Common myeloid progenitor, CD34-positive (primary cell): ENCODE results near the gene PCSK1N.
"Not testable (repeated sequence)": the region's sequence is repeated elsewhere in the genome, so short reads cannot be mapped to it uniquely, and the experiment has no call there.

Experiments used
- CTCF ChIA-PET: fragments of 350-600 bp; sonication (Branson Sonifier 250); formaldehyde crosslinking; loops from one replicate; lab custom pipeline; 2021; ENCODE audit warnings: antibody characterized with exemption; lab: Charles Lee
- POLR2A ChIA-PET: fragments of 350-600 bp; sonication (Branson Sonifier 250); formaldehyde crosslinking; loops from one replicate; lab custom pipeline; 2021; ENCODE audit warnings: antibody characterized with exemption; lab: Charles Lee
- DNase-seq, 3 donors: peaks; one replicate each; pipeline versions ENCODE4 v3.0.0 to v3.0.0-alpha.2; 2013
- H3K27ac ChIP-seq, 2 experiments: 1 replicate in 1 of 2; 2 replicates in 1 of 2; pipeline ENCODE4 v1.7.0; 2013; ENCODE audit warnings: inconsistent platforms in 2 of 2, low read length in 2 of 2, mild to moderate bottlenecking in 2 of 2, low read depth in 1 of 2, moderate library complexity in 1 of 2; ENCODE audit not compliant: severe bottlenecking in 2 of 2, insufficient read depth in 1 of 2, poor library complexity in 1 of 2
- H3K27me3 ChIP-seq, 5 experiments: replicated peaks in 2 of 5; 1 replicate in 3 of 5; 2 replicates in 2 of 5; pipeline versions ENCODE4 v1.6.1 to v1.7.0; 2013; ENCODE audit warnings: low read length in 4 of 5, mild to moderate bottlenecking in 2 of 5, moderate library complexity in 2 of 5, inconsistent platforms in 1 of 5; ENCODE audit not compliant: insufficient read depth in 5 of 5, control insufficient read depth in 4 of 5
- H3K36me3 ChIP-seq, 4 experiments: 1 replicate in 2 of 4; 2 replicates in 2 of 4; pipeline versions ENCODE4 v1.6.1 to v1.7.0; 2013; ENCODE audit warnings: low read length in 3 of 4, control low read depth in 1 of 4, mild to moderate bottlenecking in 1 of 4; ENCODE audit not compliant: control insufficient read depth in 4 of 4, insufficient read depth in 4 of 4
- H3K4me1 ChIP-seq, 4 experiments: 1 replicate in 3 of 4; 2 replicates in 1 of 4; pipeline versions ENCODE4 v1.6.1 to v1.7.1; 2013; ENCODE audit warnings: low read length in 3 of 4, mild to moderate bottlenecking in 3 of 4, control low read depth in 1 of 4, inconsistent platforms in 1 of 4, moderate library complexity in 1 of 4; ENCODE audit not compliant: control insufficient read depth in 4 of 4, insufficient read depth in 4 of 4; ENCODE audit errors: control extremely low read depth in 1 of 4
- H3K4me3 ChIP-seq, 7 experiments: 1 replicate in 4 of 7; 2 replicates in 3 of 7; pipeline versions ENCODE4 v1.5.1 to v1.7.0; 2013; ENCODE audit warnings: mild to moderate bottlenecking in 7 of 7, low read length in 6 of 7, moderate library complexity in 6 of 7, inconsistent platforms in 2 of 7, low read depth in 2 of 7, control low read depth in 1 of 7; ENCODE audit not compliant: insufficient read depth in 4 of 7, control insufficient read depth in 1 of 7; ENCODE audit errors: extremely low read depth in 1 of 7
- H3K9me3 ChIP-seq, 5 experiments: 1 replicate in 4 of 5; 2 replicates in 1 of 5; pipeline versions ENCODE4 v1.6.1 to v1.7.1; 2013; ENCODE audit warnings: low read length in 4 of 5, mild to moderate bottlenecking in 2 of 5, inconsistent platforms in 1 of 5, low read depth in 1 of 5, moderate library complexity in 1 of 5; ENCODE audit not compliant: control insufficient read depth in 4 of 5, insufficient read depth in 2 of 5; ENCODE audit errors: control extremely low read depth in 1 of 5
- WGBS: methylation state at CpG from one replicate; pipeline ENCODE4 v1.1.5; 2013; ENCODE audit not compliant: insufficient coverage; 5-methylcytosine and 5-hydroxymethylcytosine counted together

The PCSK1N gene

DNA sequence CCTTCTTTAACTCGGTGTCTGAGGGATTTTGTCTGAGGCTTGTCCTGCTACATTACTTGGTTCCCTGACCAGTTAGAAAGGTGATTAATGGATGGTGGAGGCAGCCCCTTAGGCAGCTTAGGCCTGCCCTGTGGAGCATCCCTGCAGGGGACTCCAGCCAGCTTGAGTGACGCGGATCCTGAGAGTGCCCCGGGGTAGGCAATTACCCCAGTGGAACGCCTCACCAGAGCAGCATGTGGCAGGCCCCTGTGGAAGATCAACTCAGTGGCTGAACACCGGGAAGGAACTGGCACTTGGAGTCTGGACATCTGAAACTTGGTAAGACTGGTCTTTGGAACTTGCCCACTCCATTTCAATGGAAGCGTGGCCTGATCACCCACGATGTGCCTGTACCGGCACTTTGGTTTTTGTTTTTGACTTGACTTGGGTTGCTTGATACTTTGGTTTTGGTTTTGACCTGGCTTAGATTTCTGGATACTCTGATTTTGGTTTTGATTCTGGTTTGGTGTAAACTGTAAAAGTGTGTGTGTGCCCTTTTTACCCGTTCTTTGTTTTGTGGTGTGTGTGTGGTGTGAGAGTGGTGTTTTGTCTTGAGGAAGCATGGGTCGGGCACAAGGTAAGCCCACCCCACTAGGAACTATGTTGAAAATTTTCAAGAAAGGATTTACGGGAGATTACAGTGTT, 18.9 kb upstream of the PCSK1N start:
- DNase-seq, H3K27me3 ChIP-seq, H3K9me3 ChIP-seq, POLR2A ChIA-PET, H3K36me3 ChIP-seq, H3K27ac ChIP-seq, H3K4me3 ChIP-seq, H3K4me1 ChIP-seq, CTCF ChIA-PET: not testable (repeated sequence)
- WGBS, result 92% methylated on average over 9 of the region's 12 CpGs

DNA sequence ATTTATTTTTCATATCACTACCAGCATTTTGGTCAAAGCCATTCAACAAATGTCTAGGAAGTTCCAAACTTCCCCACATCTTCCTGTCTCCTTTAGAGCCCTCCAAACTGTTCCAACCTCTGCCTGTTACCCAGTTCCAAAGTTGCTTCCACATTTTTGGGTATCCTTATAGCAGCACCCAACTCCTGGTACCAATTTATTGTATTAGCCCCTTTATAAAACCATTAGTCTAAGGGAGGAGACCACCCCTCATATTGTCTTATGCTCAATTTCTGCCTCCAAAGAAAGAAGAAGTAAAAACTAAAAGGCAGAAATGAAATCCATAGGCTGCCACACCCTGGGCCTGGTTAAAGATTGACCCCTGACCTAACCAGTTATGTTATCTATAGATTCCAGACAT, 18.1 kb upstream of the PCSK1N start:
- CTCF ChIA-PET, POLR2A ChIA-PET, H3K27ac ChIP-seq, H3K27me3 ChIP-seq, H3K4me3 ChIP-seq, DNase-seq, H3K36me3 ChIP-seq, H3K9me3 ChIP-seq, H3K4me1 ChIP-seq: not testable (repeated sequence)

DNA sequence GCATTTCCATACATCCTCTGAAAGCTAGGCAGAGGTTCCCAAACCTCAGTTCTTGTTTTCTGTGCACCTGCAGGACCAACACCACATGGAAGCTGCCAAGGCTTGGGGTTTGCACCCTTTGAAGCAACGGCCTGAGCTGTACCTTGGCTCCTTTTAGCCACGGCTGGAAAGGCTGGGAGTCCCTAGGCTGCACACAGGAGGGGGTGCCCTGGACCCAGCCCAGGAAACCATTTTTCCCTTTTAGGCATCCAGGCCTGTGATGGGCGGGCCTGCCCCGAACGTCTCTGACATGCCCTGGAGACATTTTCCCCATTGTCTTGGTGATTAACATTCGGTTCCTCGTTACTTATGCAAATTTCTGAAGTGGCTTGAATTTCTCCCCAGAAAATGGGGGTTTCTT, 17.4 kb upstream of the PCSK1N start:
- 81% methylated on average over 7 of the region's 7 CpGs for WGBS
- POLR2A ChIA-PET, result no interaction called here

DNA sequence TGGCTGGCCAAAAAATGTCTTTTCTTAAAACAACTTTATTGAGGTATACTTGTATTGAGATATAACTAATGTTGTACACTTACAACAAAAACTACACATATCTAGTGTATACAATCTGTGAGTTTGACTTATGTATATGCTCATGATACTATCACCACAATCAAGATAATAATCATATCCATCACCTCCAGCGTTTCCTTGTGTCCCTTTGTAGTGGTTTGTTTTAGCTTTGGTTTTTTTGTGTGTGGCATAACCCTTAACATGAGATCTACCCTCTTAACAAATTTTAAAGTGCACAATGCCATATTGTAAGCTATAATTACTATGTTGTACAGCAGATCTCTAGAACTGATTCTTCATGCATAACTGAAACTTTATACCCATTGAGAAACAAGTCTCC, 13.4 kb upstream of the PCSK1N start:
- no peak overlapping the region for H3K27ac ChIP-seq
- no CpG with 5 or more reads among the region's 1 CpG for WGBS
- H3K36me3 ChIP-seq, result no peaks in the 10 kb centered on the region
- H3K27me3 ChIP-seq, result peaks cover 0 to 2% (median 0%) of the 10 kb centered on the region in 5 experiments
- no peak overlapping the region for H3K4me3 ChIP-seq
- ChIA-PET POLR2A (no interaction called here), CTCF (interaction anchor here (1.0 kb wide), 1 partner anchor 14 kb away, joined by 3 read pairs; no protein-coding TSS in a partner anchor)
- no peak for DNase-seq
- peaks cover 0 to 2% (median 0%) of the 10 kb centered on the region in 5 experiments for H3K9me3 ChIP-seq
- H3K4me1 ChIP-seq, result no peaks in the 10 kb centered on the region

More for the DNA sequence above, 17.4 kb upstream of the PCSK1N start:
- Histone ChIP-seq H3K4me3 (no peak overlapping the region), H3K4me1 (no peaks in the 10 kb centered on the region), H3K36me3 (no peaks in the 10 kb centered on the region), H3K27me3 (no peaks in the 10 kb centered on the region), H3K27ac (no peak overlapping the region), H3K9me3 (peaks cover 0 to 2% (median 0%) of the 10 kb centered on the region in 5 experiments)
- CTCF ChIA-PET, result no interaction called here
- no peak for DNase-seq

DNA sequence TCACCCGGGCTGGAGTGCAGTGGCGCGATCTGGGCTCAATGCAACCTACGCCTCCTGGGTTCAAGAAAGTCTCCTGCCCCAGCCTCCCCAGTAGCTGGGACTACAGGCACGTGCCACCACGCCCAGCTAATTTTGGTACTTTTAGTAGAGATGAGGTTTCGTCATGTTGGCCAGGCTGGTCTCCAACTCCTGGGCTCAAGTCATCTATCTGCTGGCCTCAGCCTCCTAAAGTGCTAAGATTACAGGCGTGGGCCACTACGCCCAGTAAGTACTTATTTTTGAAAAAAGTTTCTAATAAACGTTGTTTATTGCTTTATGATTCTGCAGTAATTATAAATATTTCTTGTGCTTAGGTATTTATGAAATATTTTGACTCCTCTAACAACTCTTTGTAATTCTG, 4.3 kb upstream of the PCSK1N start:
- H3K9me3 ChIP-seq, result no peaks in the 10 kb centered on the region
- no peak overlapping the region for H3K27ac ChIP-seq
- DNase-seq, result no peak
- CTCF ChIA-PET, result no interaction called here
- peaks cover 0 to 14% (median 8%) of the 10 kb centered on the region in 5 experiments for H3K27me3 ChIP-seq
- peaks cover 0 to 5% (median 3%) of the 10 kb centered on the region in 4 experiments for H3K4me1 ChIP-seq
- POLR2A ChIA-PET, result no interaction called here
- WGBS, result 96% methylated on average over 6 of the region's 10 CpGs
- no peak overlapping the region for H3K4me3 ChIP-seq
- no peaks in the 10 kb centered on the region for H3K36me3 ChIP-seq

DNA sequence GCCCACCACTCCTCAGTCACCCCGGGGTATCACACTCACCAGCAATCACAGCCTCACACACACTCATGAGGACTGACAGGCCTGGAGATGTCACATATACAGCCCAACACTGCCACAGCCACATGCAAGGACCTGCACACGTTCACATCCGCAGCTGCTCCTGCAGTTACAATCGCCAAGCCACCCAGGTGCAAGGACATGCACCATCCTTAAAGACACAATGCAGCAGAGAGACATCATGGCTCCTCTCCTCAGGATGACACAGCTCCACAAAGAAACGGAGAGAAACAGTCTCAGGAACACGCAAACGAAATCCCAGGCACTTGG, 1.1 kb downstream of the PCSK1N start:
- Histone ChIP-seq H3K27me3 (peaks cover 2 to 66% (median 21%) of the 10 kb centered on the region in 5 experiments), H3K4me1 (peaks cover 0 to 14% (median 8%) of the 10 kb centered on the region in 4 experiments), H3K36me3 (no peaks in the 10 kb centered on the region), H3K9me3 (no peaks in the 10 kb centered on the region), H3K27ac (no peak overlapping the region), H3K4me3 (peak overlapping the region in 1 of 7 experiments; percentile 52)
- ChIA-PET CTCF (no interaction called here), POLR2A (interaction anchor here (0.6 kb wide), 1 partner anchor 226 kb away, joined by 6 read pairs; no protein-coding TSS in a partner anchor)
- WGBS, result 39% methylated on average over 3 of the region's 7 CpGs
- peak in 1 of 3 donors; percentile 17 for DNase-seq

DNA sequence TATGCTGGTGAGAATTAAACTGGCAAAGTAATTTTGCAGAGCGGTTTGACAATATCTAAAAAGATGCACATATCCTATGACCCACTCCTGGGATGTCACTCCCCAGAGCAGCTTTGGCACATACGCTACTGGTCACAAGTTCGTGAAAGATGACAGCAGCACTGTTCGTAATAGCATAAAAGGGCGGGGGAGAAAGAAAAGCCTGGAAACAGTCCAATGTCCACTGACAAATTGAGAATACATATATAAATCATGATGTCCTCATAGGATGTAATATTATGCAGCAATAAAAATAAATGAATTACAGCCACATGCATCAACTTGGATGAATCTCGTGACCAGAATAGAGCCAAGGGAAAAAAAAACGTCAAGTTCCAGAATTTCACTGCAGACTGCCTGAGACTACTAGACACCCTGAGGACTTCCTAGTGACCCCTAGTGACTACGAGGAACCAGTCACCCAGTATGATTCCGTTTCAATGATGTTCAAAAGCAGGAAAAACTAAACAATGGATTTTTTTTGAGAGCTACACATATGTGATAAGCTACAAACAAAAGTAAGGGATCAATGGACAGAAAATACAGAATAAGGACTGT, 1.8 kb downstream of the PCSK1N start:
- 51% methylated on average over 3 of the region's 9 CpGs for WGBS
- Histone ChIP-seq H3K9me3 (no peaks in the 10 kb centered on the region), H3K27ac (no peak overlapping the region), H3K36me3 (no peaks in the 10 kb centered on the region), H3K4me3 (no peak overlapping the region), H3K27me3 (peaks cover 2 to 70% (median 26%) of the 10 kb centered on the region in 5 experiments), H3K4me1 (peaks cover 0 to 14% (median 8%) of the 10 kb centered on the region in 4 experiments)
- POLR2A ChIA-PET, result interaction anchor here (0.6 kb wide), 1 partner anchor 226 kb away, joined by 6 read pairs; no protein-coding TSS in a partner anchor
- CTCF ChIA-PET, result no interaction called here
- DNase-seq, result peak; percentile 22 to 43 (median 35)
